GM12878 (cell line): Measurements from ENCODE around the gene TNFAIP2. TPM values are rescaled to one million over a fixed set of nuclear protein-coding genes. Genes with fewer than 3 reads are reported as not detected.

Source experiments
- ATF7 ChIP-seq: fragments of 450-650 bp; IDR thresholded peaks from 2 replicates; pipeline ENCODE4 v1.6.1; 2016; ENCODE audit warnings: low read depth, mild to moderate bottlenecking
- BHLHE40 ChIP-seq, 2 experiments: fragments of 450-650 bp in 1 of 2; IDR thresholded peaks; 2 replicates each; pipeline ENCODE4 v1.6.1; 2011 to 2017; ENCODE audit warnings: low read depth in 2 of 2, borderline replicate concordance in 1 of 2, improper control_type of control experiment in 1 of 2, low read length in 1 of 2, mild to moderate bottlenecking in 1 of 2
- CHD2 ChIP-seq: IDR thresholded peaks from 2 replicates; pipeline ENCODE4 v1.6.1; 2011; ENCODE audit warnings: low read depth, low read length, improper control_type of control experiment, borderline replicate concordance
- CREB1 ChIP-seq: IDR thresholded peaks from 2 replicates; pipeline ENCODE4 v1.6.1; 2012; ENCODE audit warnings: low read depth, mild to moderate bottlenecking, inconsistent platforms
- EED ChIP-seq: sonication (generic); IDR thresholded peaks from 2 replicates; pipeline ENCODE4 v1.6.1; 2016; ENCODE audit warnings: antibody characterized with exemption, low read depth
- FOS ChIP-seq: IDR thresholded peaks from 3 replicates; pipeline ENCODE4 v1.6.1; 2011; ENCODE audit warnings: borderline replicate concordance; ENCODE audit not compliant: insufficient read length; ENCODE audit errors: extremely low read depth
- MEF2A ChIP-seq: IDR thresholded peaks from 2 replicates; pipeline ENCODE4 v1.6.1; 2011; ENCODE audit warnings: low read depth, mild to moderate bottlenecking, low read length, moderate library complexity; ENCODE audit not compliant: insufficient read depth
- MTA2 ChIP-seq: fragments of 450-650 bp; IDR thresholded peaks from 2 replicates; pipeline ENCODE4 v1.6.1; 2016; ENCODE audit warnings: low read depth, mild to moderate bottlenecking, moderate library complexity
- NFYB ChIP-seq: IDR thresholded peaks from 2 replicates; pipeline ENCODE4 v1.6.1; 2011; ENCODE audit warnings: low read depth, mild to moderate bottlenecking, low read length, improper control_type of control experiment, moderate library complexity; ENCODE audit not compliant: insufficient read depth
- PML ChIP-seq: IDR thresholded peaks from 2 replicates; pipeline ENCODE4 v1.6.1; 2012; ENCODE audit warnings: low read length, inconsistent platforms
- RCOR1 ChIP-seq: conservative IDR thresholded peaks from 2 replicates; pipeline ENCODE4 v1.6.1; 2012; ENCODE audit warnings: low read depth, low read length, improper control_type of control experiment
- RUNX3 ChIP-seq: IDR thresholded peaks from 2 replicates; pipeline ENCODE4 v1.6.1; 2012; ENCODE audit warnings: low read length, inconsistent platforms
- SMC3 ChIP-seq: IDR thresholded peaks from 2 replicates; pipeline ENCODE4 v1.6.1; 2011; ENCODE audit warnings: low read length, improper control_type of control experiment, borderline replicate concordance
- SRF ChIP-seq, 2 experiments: IDR thresholded peaks; 2 replicates each; pipeline ENCODE4 v1.6.1; 2011; ENCODE audit warnings: low read depth in 2 of 2, low read length in 2 of 2, mild to moderate bottlenecking in 1 of 2, moderate library complexity in 1 of 2
- TCF12 ChIP-seq: IDR thresholded peaks from 2 replicates; pipeline ENCODE4 v1.6.1; 2011; ENCODE audit warnings: low read depth, mild to moderate bottlenecking, low read length
- ZNF217 ChIP-seq: fragments of 450-650 bp; IDR thresholded peaks from 2 replicates; pipeline ENCODE4 v1.6.1; 2017; ENCODE audit warnings: antibody characterized with exemption, mild to moderate bottlenecking
- ZNF274 ChIP-seq: IDR thresholded peaks from one replicate; pipeline ENCODE4 v1.8.0; 2011; ENCODE audit not compliant: insufficient read length, insufficient read depth
- polyA plus RNA-seq, 11 experiments: library from polyadenylated mRNA; depleted of rRNA in 4 of 11; unstranded in 6 of 11; stranded (reverse) in 5 of 11; fragments of >200 nt; fragmentation: Nextera tagmentation in 4 of 11; fragmentation: Illumina TruSeq in 1 of 11; extraction: Ambion mirVana in 4 of 11; extraction: Trizol in 1 of 11; gene quantifications; 1 replicate in 1 of 11; 2 replicates in 10 of 11; pipeline versions ENCODE4 v1.2.1 to v1.2.3, GENCODE V29; 2011 to 2016; ENCODE audit warnings: inconsistent platforms in 2 of 11, missing spikeins in 2 of 11, low read depth in 1 of 11
- total RNA-seq, 4 experiments: library from RNA; depleted of rRNA in 3 of 4; stranded (reverse); fragments of >200 nt in 3 of 4; fragmentation: Illumina TruSeq in 1 of 4; extraction: Trizol in 1 of 4; gene quantifications; 2 replicates each; pipeline versions ENCODE4 v1.2.1 to v1.2.3, GENCODE V29; 2013 to 2021
- TF ChIP-seq, protein P1 (sequence below): fragments of 450-650 bp; IDR thresholded peaks from 2 replicates; pipeline ENCODE4 v1.6.1; 2016; ENCODE audit warnings: mild to moderate bottlenecking
- TF ChIP-seq, protein P2 (sequence below): fragments of 450-650 bp; formaldehyde crosslinking; IDR thresholded peaks from 2 replicates; pipeline ENCODE4 v1.4.0; 2020; ENCODE audit warnings: mild to moderate bottlenecking, moderate library complexity
- TF ChIP-seq, protein P3 (sequence below): fragments of 450-650 bp; IDR thresholded peaks from 2 replicates; pipeline ENCODE4 v1.6.1; 2018; ENCODE audit warnings: borderline replicate concordance, mild to moderate bottlenecking; ENCODE audit not compliant: partially characterized antibody
- TF ChIP-seq, protein P4 (sequence below): fragments of 450-650 bp; conservative IDR thresholded peaks from 2 replicates; pipeline ENCODE4 v1.6.1; 2017; ENCODE audit warnings: mild to moderate bottlenecking, moderate library complexity

The TNFAIP2 gene
- total and polyA plus RNA-seq, 10 of the 15 experiments (the other 5 are each of a cell fraction or from before 2014, with no cell fraction given) = 7.1 to 150 (median 74.5) TPM

DNA sequence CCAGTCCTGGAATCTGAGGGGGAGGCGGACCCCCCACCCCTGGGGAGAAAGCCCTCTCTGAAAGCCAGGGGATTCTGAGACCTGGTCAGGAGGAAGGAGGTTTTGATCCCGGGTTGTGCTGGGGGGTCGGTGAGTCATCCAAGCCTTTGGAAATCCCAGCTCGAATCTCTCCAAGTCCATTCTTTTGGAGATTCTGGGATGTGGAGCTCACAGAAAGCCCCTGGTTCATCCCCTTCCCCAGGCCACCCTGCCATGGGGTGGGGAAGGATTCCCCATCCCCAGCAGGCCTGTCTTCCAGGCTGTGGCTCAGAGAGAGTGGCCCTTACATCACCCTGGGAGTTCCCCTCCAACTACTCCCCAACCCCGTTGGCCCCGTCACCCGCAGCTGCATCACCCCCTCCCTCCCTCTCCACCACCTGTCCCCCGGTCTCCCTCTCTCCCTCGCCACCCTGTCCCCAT lies 14.5 kb upstream of the TNFAIP2 start (continued):
- TF ChIP-seq, protein P1, sequence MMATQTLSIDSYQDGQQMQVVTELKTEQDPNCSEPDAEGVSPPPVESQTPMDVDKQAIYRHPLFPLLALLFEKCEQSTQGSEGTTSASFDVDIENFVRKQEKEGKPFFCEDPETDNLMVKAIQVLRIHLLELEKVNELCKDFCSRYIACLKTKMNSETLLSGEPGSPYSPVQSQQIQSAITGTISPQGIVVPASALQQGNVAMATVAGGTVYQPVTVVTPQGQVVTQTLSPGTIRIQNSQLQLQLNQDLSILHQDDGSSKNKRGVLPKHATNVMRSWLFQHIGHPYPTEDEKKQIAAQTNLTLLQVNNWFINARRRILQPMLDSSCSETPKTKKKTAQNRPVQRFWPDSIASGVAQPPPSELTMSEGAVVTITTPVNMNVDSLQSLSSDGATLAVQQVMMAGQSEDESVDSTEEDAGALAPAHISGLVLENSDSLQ = no peak
- no peak for TF ChIP-seq PML
- TF ChIP-seq RUNX3 = peak; percentile 57
- 0 out of 2 replicates have a peak, but pooled peaks have one; percentile 22 for TF ChIP-seq CHD2
- TF ChIP-seq, protein P2, sequence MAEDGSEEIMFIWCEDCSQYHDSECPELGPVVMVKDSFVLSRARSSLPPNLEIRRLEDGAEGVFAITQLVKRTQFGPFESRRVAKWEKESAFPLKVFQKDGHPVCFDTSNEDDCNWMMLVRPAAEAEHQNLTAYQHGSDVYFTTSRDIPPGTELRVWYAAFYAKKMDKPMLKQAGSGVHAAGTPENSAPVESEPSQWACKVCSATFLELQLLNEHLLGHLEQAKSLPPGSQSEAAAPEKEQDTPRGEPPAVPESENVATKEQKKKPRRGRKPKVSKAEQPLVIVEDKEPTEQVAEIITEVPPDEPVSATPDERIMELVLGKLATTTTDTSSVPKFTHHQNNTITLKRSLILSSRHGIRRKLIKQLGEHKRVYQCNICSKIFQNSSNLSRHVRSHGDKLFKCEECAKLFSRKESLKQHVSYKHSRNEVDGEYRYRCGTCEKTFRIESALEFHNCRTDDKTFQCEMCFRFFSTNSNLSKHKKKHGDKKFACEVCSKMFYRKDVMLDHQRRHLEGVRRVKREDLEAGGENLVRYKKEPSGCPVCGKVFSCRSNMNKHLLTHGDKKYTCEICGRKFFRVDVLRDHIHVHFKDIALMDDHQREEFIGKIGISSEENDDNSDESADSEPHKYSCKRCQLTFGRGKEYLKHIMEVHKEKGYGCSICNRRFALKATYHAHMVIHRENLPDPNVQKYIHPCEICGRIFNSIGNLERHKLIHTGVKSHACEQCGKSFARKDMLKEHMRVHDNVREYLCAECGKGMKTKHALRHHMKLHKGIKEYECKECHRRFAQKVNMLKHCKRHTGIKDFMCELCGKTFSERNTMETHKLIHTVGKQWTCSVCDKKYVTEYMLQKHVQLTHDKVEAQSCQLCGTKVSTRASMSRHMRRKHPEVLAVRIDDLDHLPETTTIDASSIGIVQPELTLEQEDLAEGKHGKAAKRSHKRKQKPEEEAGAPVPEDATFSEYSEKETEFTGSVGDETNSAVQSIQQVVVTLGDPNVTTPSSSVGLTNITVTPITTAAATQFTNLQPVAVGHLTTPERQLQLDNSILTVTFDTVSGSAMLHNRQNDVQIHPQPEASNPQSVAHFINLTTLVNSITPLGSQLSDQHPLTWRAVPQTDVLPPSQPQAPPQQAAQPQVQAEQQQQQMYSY (CRISPR knock-in tag) = no peak
- TF ChIP-seq RCOR1 = no peak
- no peak for TF ChIP-seq NFYB
- peak in 1 of 2 experiments; percentile 35; a peak in 1 of 4 replicates for TF ChIP-seq BHLHE40 (IDR thresholded peaks at IDR 0.05; ENCODE audit: borderline replicate concordance in 1 of 2, low read depth in 2 of 2, low read length in 1 of 2)
- peak; percentile 95 for TF ChIP-seq TCF12
- no peak for TF ChIP-seq SRF (IDR thresholded peaks at IDR 0.05; ENCODE audit: low read depth in 2 of 2, low read length in 2 of 2)
- TF ChIP-seq ZNF217 = peak; percentile 21; the same call in 1 of the 2 replicates
- TF ChIP-seq FOS = no peak
- peak; percentile 87 for TF ChIP-seq ATF7
- TF ChIP-seq MTA2 = peak; percentile 58; the same call in 1 of the 2 replicates
- TF ChIP-seq, protein P3, sequence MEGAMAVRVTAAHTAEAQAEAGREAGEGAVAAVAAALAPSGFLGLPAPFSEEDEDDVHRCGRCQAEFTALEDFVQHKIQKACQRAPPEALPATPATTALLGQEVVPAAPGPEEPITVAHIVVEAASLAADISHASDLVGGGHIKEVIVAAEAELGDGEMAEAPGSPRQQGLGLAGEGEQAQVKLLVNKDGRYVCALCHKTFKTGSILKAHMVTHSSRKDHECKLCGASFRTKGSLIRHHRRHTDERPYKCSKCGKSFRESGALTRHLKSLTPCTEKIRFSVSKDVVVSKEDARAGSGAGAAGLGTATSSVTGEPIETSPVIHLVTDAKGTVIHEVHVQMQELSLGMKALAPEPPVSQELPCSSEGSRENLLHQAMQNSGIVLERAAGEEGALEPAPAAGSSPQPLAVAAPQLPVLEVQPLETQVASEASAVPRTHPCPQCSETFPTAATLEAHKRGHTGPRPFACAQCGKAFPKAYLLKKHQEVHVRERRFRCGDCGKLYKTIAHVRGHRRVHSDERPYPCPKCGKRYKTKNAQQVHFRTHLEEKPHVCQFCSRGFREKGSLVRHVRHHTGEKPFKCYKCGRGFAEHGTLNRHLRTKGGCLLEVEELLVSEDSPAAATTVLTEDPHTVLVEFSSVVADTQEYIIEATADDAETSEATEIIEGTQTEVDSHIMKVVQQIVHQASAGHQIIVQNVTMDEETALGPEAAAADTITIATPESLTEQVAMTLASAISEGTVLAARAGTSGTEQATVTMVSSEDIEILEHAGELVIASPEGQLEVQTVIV = no peak
- TF ChIP-seq MEF2A = 0 out of 2 replicates have a peak, but pooled peaks have one; percentile 39
- 0 out of 2 replicates have a peak, but pooled peaks have one; percentile 44 for TF ChIP-seq CREB1
- TF ChIP-seq SMC3 = no peak
- TF ChIP-seq, protein P4, sequence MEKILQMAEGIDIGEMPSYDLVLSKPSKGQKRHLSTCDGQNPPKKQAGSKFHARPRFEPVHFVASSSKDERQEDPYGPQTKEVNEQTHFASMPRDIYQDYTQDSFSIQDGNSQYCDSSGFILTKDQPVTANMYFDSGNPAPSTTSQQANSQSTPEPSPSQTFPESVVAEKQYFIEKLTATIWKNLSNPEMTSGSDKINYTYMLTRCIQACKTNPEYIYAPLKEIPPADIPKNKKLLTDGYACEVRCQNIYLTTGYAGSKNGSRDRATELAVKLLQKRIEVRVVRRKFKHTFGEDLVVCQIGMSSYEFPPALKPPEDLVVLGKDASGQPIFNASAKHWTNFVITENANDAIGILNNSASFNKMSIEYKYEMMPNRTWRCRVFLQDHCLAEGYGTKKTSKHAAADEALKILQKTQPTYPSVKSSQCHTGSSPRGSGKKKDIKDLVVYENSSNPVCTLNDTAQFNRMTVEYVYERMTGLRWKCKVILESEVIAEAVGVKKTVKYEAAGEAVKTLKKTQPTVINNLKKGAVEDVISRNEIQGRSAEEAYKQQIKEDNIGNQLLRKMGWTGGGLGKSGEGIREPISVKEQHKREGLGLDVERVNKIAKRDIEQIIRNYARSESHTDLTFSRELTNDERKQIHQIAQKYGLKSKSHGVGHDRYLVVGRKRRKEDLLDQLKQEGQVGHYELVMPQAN = no peak
- TF ChIP-seq EED = peak; percentile 92
- TF ChIP-seq ZNF274 = no peak
